Smooth muscle cell of the brain vasculature (primary cell): ENCODE measurements around the gene TTC3.

Experiments used
- DNase-seq: peaks from one replicate; pipeline ENCODE4 v3.0.0-alpha.2; 2012; ENCODE audit warnings: low read depth, low spot score

The TTC3 gene

DNA sequence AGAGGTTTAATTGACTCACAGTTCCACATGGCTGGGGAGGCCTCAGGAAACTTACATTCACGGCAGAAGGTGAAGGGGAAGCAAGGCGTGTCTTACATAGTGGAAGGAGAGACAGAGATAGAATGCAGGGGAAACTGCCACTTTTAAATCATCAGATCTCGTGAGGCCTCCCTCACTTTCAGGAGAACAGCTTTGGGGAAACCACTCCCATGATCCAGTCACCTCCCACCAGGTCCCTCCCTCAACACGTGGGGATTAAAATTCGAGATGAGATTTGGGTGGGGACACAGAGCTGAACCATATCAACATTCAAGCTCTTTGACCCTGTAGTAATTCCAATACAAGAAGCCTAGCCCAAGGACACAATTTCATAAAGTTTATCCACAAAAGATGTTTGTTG is 13.9 kb upstream of the TTC3 start:
- DNase-seq = no peak

DNA sequence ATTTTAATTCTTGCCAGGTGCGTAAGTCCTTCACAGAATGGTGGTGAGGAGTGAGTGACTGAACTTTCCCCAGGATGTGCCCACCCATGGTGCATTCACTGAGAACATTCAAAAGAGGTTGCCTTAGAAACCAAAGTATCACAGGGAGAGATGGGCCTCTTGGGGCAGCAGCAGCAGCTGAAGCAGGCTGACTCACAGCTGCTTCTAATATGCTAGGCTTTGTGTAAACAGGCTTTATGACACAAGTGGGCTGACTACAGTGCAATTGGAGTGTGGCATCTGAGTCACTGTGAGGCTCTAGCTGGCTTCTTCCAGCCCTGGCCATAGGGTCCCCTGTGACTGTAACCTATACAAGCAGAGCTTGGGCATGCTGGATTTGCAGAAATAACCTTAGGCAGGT is 12.8 kb upstream of the TTC3 start:
- DNase-seq = peak; percentile 96

DNA sequence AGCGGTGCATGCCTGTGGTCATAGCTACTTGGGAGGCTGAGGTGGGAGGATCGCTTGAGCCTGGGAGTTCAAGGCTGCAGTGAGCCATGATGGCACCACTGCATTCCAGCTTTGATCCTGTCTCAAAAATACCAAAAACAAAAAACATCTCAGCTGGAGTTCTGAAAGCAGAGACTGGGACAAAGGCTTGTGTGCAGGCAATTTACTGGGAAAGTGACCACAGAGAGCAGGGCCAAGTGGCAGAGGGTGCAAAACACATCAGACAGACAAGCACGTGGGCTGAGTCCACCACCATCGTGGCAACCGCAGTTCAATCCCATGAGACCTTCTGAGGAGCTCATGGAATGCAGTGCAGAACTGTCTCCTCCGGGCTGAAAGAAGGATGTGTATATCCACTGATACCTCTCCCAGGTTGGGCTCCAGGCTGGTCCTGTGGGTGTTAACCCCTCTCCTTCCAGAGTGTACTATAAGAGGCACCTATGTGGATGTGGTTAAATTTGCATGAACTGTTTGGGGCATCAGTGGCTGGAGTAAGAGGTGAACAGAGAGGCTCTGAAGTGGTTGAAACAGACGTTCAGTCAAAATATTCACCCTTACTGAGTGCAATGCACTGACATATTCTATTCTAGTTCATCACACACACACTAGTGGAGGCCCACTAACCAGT is 11.0 kb upstream of the TTC3 start:
- DNase-seq = peak; percentile 89

DNA sequence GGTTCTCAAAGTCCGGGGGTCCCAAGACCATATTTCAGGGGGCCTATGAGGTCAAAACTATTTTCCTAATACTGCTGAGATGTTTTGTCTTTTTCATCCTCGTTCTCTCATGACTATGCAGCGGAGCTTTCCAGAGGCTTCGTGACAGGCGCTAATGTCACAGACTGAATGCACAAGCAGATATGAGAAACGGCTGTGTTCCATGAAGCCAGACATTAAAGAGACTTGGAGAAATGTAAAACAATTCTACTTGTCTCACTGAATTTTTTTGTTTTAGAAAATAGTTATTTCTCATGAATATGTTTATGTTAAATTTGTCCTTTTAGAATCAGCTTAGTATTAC is 10.5 kb upstream of the TTC3 start:
- DNase-seq = no peak

DNA sequence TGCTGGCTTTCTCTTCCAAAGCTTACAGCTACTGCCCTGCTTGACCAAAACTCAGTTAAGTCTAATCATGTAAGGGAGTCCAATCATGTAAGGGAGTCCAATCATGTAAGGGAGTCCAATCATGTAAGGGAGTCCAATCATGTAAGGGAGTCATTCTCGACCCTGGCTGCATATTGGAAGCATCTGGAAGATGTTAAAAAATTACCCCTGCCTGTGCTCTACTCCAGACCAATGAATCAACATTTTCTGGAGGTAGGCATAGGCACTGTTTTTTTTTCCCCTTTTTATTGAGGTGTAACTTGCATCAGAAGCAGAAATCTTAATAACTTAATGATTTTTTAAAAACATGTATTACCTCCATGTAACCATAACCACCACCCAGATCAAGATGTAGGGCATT is 9.6 kb upstream of the TTC3 start:
- no peak for DNase-seq

DNA sequence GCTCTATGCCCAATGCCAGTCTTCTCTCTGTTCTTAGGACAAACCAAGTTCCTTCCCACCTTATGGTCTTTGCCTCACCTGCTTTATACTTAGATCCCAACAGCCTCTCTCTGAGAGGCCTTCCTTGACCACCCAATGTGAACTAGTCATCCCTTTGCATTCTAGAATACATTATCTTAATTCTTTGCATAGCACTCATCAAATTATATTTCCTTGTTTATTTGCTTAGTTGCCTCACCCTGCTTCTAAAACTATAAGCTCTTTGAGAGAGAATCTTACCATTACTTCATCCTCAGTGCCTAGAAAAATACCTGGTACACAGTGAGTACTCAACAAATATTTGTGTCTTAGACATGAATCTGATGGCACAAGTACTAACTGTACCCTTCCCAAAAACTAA is 8.2 kb upstream of the TTC3 start:
- DNase-seq = no peak

DNA sequence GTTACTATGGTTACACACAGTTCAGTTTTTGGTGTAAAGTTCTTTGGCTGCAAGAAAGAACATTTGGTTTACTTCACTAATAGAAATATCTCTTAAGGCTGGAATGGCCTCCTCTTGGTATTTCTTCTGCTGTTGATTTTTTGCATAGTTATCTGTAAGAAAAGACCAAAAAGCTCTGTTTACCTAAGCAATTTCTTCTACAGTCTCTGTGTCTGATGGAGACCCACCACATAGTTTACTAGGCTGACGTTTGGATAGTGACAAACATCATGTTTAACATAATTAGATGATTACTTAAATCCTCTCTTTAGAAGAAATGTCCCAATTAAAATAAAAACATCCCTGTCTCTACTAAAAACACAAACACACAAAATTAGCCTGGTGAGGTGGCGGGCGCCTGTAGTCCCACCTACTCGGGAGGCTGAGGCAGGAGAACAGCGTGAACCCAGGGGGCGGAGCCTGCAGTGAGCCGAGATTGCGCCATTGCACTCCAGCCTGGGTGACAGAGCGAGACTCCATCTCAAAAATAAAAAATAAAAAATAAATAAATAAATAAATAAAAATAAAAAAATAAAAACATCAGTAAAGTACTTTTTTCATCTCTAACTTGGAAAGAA is 7.4 kb upstream of the TTC3 start:
- DNase-seq = no peak

DNA sequence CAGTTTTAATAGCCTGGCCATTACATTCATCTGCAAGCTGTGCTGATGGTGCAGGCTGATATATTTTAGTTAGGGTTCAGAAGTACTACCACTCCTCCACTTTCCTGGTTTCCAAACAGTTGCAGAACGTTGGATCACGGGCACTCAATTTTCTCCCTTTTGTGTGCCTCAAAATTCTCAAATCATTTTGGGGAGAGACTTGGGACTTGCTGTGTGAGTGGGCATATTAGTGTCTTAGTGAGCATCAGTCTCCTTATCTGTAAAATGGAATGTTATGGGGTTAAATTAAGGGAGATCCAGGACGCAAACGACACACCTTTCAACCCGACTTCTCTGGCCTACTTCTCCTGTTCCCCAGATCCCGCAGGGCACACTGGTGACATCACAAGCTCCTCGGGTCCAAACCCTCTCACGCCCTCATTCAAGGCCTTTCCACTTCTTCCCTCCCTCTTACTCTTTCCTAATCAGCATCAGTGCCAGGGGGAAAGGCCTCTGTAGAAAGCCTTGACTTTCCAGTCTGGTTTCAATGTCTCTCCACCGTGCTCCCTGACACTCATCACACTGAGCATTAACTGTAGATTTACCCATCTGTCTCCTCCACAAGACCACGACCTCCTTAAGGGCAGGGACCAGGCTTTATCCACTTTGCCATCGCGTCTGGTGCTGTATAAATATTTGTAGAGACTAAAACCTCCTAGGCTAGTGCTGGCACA is 1.3 kb upstream of the TTC3 start:
- DNase-seq = no peak

DNA sequence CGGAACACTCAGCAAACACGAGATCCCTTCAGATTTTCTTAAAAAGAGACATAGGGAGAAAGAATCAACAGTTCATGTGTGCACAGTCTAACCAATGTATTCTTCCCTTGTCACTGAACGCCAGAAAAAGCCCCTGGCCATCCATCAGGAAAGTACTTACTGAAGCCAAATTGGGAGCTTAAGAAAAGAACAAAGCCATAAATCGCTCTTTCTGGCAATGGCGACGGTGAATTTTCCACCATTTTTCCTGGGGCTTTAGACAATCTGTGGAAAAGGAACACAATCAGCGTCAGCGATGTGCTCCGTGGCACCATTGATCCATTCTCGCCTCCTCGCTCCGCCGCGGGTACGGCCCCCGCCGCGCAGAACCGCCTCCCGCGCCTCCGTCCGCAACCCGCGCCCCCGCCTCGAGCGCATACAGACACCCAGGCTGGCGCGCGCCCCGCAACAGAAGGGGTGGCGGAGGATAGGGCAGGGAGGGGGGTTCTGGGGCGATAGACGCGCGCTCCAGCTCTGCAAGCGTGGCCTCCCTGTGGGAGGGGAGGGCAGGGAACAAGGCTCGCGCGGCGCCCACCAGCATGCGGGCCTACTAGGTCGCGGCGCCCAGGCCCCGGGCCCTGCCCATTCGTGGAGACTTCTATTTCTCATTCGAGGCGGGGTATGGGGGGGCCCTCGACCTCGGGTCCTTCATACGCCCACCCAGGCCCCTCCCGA is 623 bp upstream of the TTC3 start:
- no peak for DNase-seq

DNA sequence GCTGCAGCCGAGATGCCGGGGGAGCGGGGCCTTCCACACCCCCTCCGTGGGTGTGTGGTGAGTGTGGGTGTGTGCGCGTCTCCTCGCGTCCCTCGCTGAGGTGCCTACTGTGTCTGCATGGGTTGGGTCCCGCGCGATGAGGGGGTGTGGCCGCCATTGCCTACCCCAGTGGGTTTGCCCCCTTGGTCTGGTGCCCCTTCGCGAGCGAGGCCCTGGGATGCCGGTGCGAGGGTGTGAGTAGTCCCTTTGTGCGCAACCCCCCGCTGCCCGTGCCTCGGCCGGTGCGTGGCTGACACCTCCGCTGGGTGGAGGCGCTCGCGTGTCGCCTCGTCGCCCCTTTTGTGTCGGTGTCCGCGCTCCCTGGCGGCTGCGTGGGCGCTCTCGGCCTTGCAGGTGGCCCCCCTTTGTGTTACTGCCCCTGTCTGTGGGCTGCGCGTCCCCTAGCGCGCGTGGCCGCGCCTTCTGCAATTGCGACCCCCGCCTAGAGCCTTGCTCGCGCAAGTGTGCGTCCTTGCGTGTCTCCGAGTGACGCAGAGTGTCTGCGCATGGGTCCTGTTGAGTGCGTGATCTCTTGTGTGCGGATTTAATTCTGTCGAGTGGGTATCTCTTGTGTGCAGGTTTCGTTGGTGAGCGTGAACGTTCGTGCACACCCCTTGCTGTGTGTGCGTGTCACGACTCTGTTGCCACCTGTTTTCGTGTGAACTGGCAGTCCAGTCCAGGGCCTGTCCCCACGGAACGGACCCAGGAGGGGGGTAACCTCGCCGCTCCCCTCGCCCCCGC is 553 bp downstream of the TTC3 start:
- no peak for DNase-seq

DNA sequence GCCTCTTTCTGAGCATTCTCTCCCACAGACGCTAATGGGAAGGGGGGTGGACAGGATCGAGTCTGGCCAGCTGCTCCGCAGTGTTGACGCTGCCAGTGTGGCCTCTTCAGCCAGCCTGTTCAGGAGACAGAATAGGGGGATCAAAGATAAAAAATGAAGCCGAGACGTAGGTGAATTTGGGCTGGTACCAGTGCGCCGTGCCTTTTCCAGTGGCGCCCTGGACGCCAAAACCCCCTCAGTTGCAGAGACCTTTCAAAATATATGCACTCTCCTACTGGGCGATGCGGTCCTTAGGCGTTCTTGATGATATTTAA is 1.1 kb downstream of the TTC3 start:
- DNase-seq = no peak

DNA sequence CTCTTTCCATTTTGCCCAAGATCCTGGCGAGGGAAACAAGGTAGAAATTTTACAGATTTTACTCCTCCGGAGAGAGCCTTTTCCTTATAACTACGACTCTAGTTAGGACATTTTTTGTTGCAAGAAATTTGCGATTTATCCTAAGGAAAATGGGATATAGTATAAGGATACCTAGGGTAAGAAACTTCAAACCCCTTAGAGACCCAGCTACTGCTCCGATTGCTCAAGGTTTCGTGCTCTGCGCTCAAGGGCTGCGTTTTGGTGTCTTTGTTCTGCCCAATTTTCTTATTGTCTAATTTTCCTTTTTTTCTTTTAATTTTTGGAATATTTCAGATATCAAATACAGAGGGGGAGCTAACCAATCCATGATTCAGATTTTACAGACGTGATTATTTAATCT is 1.5 kb downstream of the TTC3 start:
- no peak for DNase-seq

DNA sequence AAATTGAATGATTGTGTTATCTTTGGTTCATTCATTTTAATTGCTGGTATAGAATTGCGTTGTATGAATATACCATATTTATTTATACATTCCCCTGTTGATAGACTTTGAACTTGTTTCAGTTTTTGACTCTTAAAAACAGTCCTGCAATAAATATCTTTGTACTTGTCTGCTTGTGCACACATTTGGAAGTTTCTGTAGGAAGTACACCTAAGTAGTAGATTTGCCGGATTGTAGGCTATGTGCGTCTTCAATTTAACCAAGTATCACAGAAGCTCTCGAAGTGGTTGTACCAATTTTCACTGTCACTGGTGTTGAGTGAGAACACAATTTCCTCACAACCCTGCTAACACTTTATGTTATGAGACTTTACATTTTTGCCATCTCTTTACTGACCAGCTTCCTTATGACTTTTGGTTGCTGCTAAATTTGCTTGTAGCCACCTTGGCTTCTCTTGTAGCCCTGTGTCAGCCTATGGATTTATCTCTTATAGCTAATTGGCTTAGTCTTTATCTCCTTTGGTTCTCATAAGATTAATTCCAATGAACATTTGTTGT is 2.2 kb downstream of the TTC3 start:
- no peak for DNase-seq

DNA sequence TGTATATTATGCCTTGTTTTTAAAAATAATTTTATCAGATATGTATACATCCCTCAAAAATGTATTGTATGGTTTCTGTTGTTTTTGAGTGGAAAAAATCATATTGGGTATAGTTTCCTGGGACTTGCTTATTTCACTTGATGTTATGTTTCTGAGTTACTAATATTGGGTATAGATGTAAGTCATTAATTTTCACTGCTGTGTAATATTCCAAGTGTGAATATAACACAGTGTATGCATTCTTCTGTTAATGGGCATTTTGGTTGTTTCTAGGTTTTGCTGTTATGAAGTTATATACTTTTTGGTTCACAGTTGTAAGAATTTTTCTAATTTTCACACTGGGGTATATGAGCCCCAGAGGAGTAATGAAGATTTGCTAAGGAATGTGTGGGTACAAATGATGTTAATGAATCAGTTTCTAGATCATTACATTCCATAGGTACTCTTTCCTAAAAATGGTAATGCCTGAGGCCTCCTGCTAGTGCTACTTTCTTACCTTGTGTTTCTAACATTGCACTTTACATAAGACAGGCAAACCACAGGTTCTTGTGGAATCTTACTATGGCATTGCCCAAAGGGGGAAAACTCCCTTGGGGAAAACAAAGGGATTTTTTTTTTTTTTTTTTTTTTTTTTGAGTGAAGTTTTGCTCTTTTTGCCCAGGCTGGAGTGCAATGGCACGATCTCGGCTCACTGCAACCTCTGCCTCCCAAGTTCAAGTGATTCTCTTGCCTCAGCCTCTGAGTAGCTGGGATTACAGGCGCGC is 3.2 kb downstream of the TTC3 start:
- no peak for DNase-seq

DNA sequence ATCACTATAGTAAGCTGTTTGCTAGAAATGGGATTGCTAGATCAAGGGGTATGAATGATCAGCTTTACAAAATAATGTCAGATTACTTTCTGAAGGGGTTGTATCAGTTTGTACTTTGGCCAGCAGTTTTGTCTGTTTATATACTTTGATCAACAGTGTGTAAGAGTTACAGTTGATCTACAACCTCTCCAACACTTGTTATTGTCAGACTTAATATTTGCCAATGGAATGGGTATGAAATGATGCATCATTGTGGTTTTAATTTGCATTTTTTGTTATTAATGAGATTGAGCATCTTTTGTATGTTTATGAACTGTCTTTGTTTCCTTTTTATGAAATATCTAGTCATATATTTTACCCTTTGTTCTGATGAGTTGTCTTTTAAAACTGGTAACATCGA is 4.3 kb downstream of the TTC3 start:
- DNase-seq = no peak

DNA sequence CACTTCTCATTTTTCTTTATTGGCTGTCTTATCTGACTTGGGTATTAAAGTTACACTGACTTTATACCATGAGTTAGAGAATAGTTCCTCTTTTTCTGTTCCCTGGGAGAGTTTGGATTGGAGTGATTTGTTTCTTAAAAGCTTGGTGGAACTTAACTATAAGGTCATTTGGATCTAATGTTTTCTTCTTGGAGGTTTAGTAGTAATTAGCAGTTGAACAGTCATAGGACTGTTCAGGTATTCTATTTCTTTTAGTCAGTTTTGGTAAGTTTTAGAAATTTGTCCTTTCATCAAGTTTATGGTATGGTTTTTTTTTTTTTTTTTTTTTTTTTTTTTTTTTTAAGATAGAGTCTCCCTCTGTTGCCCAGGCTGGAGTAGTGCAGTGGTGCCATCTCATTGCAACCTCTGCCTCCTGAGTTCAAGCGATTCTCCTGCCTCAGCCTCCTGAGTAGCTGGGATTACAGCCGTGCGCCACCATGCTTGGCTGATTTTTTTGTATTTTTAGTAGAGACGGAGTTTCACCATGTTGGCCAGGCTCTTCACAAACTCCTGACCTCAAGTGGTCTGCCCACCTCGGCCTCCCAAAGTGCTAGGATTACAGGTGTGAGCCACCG is 6.3 kb downstream of the TTC3 start:
- DNase-seq = no peak

DNA sequence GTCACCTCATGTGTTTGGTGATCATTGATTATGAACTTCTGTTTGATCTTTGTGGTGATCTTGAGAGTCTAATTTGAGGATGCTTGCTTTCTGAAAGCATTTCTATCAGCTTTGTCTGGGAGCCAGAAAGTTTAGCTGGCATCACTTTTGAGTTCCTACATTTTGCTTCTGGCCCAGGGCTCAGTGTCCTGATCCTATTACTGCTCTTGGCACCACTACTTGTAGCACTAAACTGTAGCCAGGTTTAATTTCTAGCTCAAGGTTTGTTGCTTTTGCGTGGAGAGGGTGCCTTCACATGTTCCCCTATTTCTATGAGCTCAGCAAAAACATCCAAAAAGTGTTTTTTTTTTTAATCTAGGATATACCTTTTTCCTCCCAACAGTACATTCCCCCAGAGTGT is 9.3 kb downstream of the TTC3 start:
- no peak for DNase-seq

DNA sequence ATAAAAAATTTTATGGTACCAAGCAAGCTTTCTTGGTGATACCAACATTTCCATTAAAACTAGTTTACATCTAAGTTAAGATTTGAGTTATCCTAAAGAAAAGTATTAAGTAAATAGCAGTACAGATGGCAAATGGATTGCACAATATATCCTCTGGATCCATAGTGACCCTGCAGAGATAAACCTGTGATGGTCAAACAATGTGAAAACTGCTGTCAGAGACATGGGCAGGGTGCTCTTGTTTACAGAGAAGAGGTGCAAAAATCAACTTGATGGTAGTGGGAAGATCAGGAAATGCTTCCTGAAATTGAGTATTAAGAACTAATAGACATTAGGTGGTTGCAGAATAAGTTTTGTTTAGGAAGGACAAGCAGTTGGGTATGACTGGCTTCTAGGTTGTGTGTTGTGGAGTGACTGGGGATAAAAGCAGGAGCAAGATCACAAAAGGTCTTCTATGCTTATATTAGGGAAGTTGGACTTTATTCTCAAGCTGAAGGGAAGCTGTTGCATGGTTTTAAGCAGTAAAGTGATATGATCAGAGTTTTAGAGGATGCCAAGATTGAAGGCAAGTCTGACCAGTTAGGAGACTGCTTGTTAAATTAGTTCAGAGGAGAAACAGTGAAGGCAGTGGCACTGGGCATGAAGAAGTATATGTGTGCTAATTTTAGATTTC is 9.9 kb downstream of the TTC3 start:
- no peak for DNase-seq

DNA sequence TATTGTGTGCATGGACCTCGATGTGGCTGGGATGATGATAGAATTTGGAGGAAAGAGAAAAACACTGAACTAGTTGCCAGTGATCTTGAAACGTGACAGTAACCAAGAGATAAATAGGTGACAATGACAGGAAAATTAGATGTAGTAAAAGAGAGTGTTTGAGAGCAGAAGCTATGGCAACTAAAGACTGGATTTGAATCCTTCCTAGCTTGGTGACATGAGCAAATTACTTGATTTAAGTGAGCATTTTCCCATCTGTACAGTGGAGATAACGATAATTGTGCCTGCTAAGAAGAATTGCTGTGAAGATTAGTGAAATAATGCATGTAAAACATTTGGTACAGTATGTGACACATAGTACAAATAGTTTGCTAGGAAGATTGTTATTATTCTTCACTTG is 12.7 kb downstream of the TTC3 start:
- no peak for DNase-seq

DNA sequence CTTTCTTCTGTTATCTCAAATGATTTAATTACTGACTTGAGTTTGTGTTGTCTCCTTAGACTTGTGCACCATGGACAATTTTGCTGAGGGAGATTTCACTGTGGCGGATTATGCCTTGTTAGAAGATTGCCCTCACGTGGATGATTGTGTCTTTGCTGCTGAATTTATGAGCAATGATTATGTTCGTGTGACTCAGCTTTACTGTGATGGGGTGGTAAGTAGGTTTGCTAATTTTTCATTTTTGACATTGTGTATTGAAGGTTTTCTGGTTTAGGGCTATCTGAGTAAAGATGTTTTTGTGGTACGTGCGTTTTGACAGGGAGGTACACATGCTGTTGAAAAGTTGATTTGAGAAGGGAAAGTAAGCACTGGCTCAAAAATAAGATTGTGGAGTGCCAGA is 14.1 kb downstream of the TTC3 start:
- DNase-seq = no peak
